SU-DHL-6 (cell line): ENCODE measurements around the gene TUBGCP6.
A peak's percentile ranks its signal among the peaks of the same experiment; 100 is the strongest.

ENCODE experiments used
- H2AFZ ChIP-seq: fragments of 200-600 bp; sonication (generic); 2 replicates; pipeline ENCODE4 v1.6.1; 2014; ENCODE audit warnings: low read depth, mild to moderate bottlenecking, moderate library complexity, mixed read lengths, antibody characterized with exemption, low read length; ENCODE audit not compliant: severe bottlenecking
- H3F3A ChIP-seq: fragments of 200-600 bp; shearing (Covaris generic); 2 replicates; pipeline ENCODE4 v1.6.0; 2016; ENCODE audit warnings: antibody characterized with exemption, mild to moderate bottlenecking; ENCODE audit not compliant: insufficient read depth
- H3K27ac ChIP-seq: fragments of 200-600 bp; sonication (generic); 2 replicates; pipeline ENCODE4 v1.5.1; 2016; ENCODE audit warnings: low read depth, mild to moderate bottlenecking, low read length, moderate library complexity, mixed read lengths
- H3K27me3 ChIP-seq: fragments of 200-600 bp; sonication (generic), shearing (Covaris generic); 2 replicates; pipeline ENCODE4 v1.6.0; 2014; ENCODE audit warnings: mild to moderate bottlenecking, low read length
- H3K36me3 ChIP-seq: fragments of 200-600 bp; sonication (generic); 2 replicates; pipeline ENCODE4 v1.6.1; 2014; ENCODE audit warnings: mild to moderate bottlenecking, low read length, mixed read lengths
- H3K4me2 ChIP-seq: fragments of 300-600, 200-600 bp; shearing (Covaris generic), sonication (generic); 2 replicates; pipeline ENCODE4 v1.6.0; 2014; ENCODE audit warnings: low read length, low read depth, mild to moderate bottlenecking; ENCODE audit not compliant: poor library complexity, severe bottlenecking
- H3K4me3 ChIP-seq: fragments of 200-600 bp; sonication (generic); 2 replicates; pipeline ENCODE4 v1.5.1; 2014; ENCODE audit warnings: antibody characterized with exemption, low read length, mild to moderate bottlenecking, mixed read lengths; ENCODE audit not compliant: insufficient read depth, poor library complexity, severe bottlenecking
- H3K79me2 ChIP-seq: fragments of 200-600 bp; sonication (generic); 2 replicates; pipeline ENCODE4 v1.6.1; 2014; ENCODE audit warnings: mild to moderate bottlenecking, low read length, moderate library complexity; ENCODE audit not compliant: insufficient read depth
- H3K9ac ChIP-seq: fragments of 200-600 bp; sonication (generic); 2 replicates; pipeline ENCODE4 v1.7.0; 2014; ENCODE audit warnings: mild to moderate bottlenecking, low read length
- H3K9me2 ChIP-seq: fragments of 200-600 bp; sonication (generic); replicated peaks from 2 replicates; pipeline ENCODE4 v1.6.1; 2014; ENCODE audit warnings: low read length; ENCODE audit not compliant: insufficient read depth
- H3K9me3 ChIP-seq: fragments of 200-600 bp; sonication (generic); 2 replicates; pipeline ENCODE4 v1.6.1; 2014; ENCODE audit warnings: low read length, mixed read lengths; ENCODE audit not compliant: insufficient read depth
- H4K20me1 ChIP-seq: fragments of 200-600 bp; sonication (generic); 2 replicates; pipeline ENCODE4 v1.6.1; 2014; ENCODE audit warnings: low read depth, mild to moderate bottlenecking, antibody characterized with exemption, low read length, moderate library complexity, mixed read lengths
- CTCF ChIP-seq: fragments of 200-600 bp; sonication (generic); IDR thresholded peaks from one replicate; pipeline ENCODE4 v1.5.1; 2017; ENCODE audit warnings: antibody characterized with exemption, mild to moderate bottlenecking, low read length, moderate library complexity; ENCODE audit not compliant: insufficient read depth, poor library complexity, severe bottlenecking
- EZH2phosphoT487 ChIP-seq: fragments of 200-600 bp; sonication (generic), shearing (Covaris generic); conservative IDR thresholded peaks from 2 replicates; pipeline ENCODE4 v1.6.1; 2018; ENCODE audit warnings: mild to moderate bottlenecking, antibody characterized with exemption, low read length, moderate library complexity, mixed read lengths

TUBGCP6 gene

GRCh38 chr22:50246242-50247175 lies 1.7 kb upstream of the TUBGCP6 start:
- no peak for TF ChIP-seq CTCF
- TF ChIP-seq EZH2phosphoT487 = no peak
- H3K79me2 ChIP-seq = peaks cover 34% of the 10 kb centered on the region
- no peaks in the 10 kb centered on the region for H4K20me1 ChIP-seq

GRCh38 chr22:50245214-50246072 lies 620 bp upstream of the TUBGCP6 start:
- no peaks in the 10 kb centered on the region for H4K20me1 ChIP-seq
- no peak overlapping the region for H2AFZ ChIP-seq
- no peaks in the 10 kb centered on the region for H3K9me3 ChIP-seq
- no peaks in the 10 kb centered on the region for H3K36me3 ChIP-seq
- H3K4me2 ChIP-seq = peak overlapping the region; percentile 96
- H3F3A ChIP-seq = peaks cover 35% of the 10 kb centered on the region
- peaks cover 42% of the 10 kb centered on the region for H3K79me2 ChIP-seq
- peak overlapping the region; percentile 83 for H3K9ac ChIP-seq
- H3K4me3 ChIP-seq = peak overlapping the region; percentile 86
- peak overlapping the region; percentile 87 for H3K27ac ChIP-seq
- H3K9me2 ChIP-seq = no peaks in the 10 kb centered on the region
- no peaks in the 10 kb centered on the region for H3K27me3 ChIP-seq
- no peak for TF ChIP-seq EZH2phosphoT487
- no peak for TF ChIP-seq CTCF

More at GRCh38 chr22:50246242-50247175, 1.7 kb upstream of the TUBGCP6 start:
- Histone ChIP-seq H3K4me2 (no peak overlapping the region), H3K27ac (no peak overlapping the region), H3K27me3 (no peaks in the 10 kb centered on the region), H3K9me3 (no peaks in the 10 kb centered on the region), H3K9me2 (no peaks in the 10 kb centered on the region), H3K4me3 (no peak overlapping the region), H3K9ac (no peak overlapping the region), H3F3A (peaks cover 35% of the 10 kb centered on the region), H2AFZ (no peak overlapping the region), H3K36me3 (no peaks in the 10 kb centered on the region)

GRCh38 chr22:50243685-50244419 lies 971 bp downstream of the TUBGCP6 start:
- Histone ChIP-seq H3K27me3 (no peaks in the 10 kb centered on the region), H3F3A (peaks cover 35% of the 10 kb centered on the region), H3K79me2 (peaks cover 52% of the 10 kb centered on the region), H3K9ac (peak overlapping the region; percentile 83), H2AFZ (no peak overlapping the region), H3K36me3 (no peaks in the 10 kb centered on the region), H4K20me1 (no peaks in the 10 kb centered on the region), H3K9me3 (no peaks in the 10 kb centered on the region), H3K4me3 (peak overlapping the region; percentile 86), H3K27ac (peak overlapping the region; percentile 87), H3K4me2 (peak overlapping the region; percentile 96), H3K9me2 (no peaks in the 10 kb centered on the region)
- TF ChIP-seq EZH2phosphoT487 = no peak
- TF ChIP-seq CTCF = no peak
